SK-N-SH treated with all-trans-retinoic acid at 6 μM for 48 hours (cell line): ENCODE measurements around the gene DTL.
A peak's percentile ranks its signal among the peaks of the same experiment; 100 is the strongest.

Source experiments
- ATAC-seq: fragments of 200-7000 bp; cut with Tn5 transposase; 3 replicates; pipeline ENCODE4 v1.9.1; 2020; ENCODE audit warnings: mild to moderate bottlenecking, moderate library complexity
- ARNTL ChIP-seq: fragments of 450-650 bp; formaldehyde crosslinking; IDR thresholded peaks from 2 replicates; pipeline ENCODE4 v1.5.0; 2020; ENCODE audit warnings: low read depth, mild to moderate bottlenecking, moderate library complexity, borderline replicate concordance
- BACH2 ChIP-seq: fragments of 250-450 bp; sonication (Bioruptor Pico); IDR thresholded peaks from 2 replicates; pipeline ENCODE4 v1.9.0; 2021; ENCODE audit warnings: mild to moderate bottlenecking, borderline replicate concordance
- CSDC2 ChIP-seq: fragments of 250-450 bp; sonication (Bioruptor Pico); IDR thresholded peaks from 2 replicates; pipeline ENCODE4 v1.5.0; 2020; ENCODE audit warnings: mild to moderate bottlenecking, moderate library complexity
- CSRNP3 ChIP-seq: fragments of 250-450 bp; sonication (Bioruptor Pico); IDR thresholded peaks from 2 replicates; pipeline ENCODE4 v1.5.1; 2021; ENCODE audit warnings: mild to moderate bottlenecking, moderate library complexity
- ESRRG ChIP-seq: fragments of 250-450 bp; sonication (Bioruptor Pico); IDR thresholded peaks from 2 replicates; pipeline ENCODE4 v1.6.1; 2021; ENCODE audit warnings: mild to moderate bottlenecking
- GLIS3 ChIP-seq: fragments of 250-450 bp; sonication (Bioruptor Pico); IDR thresholded peaks from 2 replicates; pipeline ENCODE4 v1.5.0; 2020; ENCODE audit warnings: mild to moderate bottlenecking, moderate library complexity
- OSR1 ChIP-seq: fragments of 250-450 bp; sonication (Bioruptor Pico); IDR thresholded peaks from 2 replicates; pipeline ENCODE4 v1.8.0; 2022; ENCODE audit warnings: moderate library complexity, mild to moderate bottlenecking, inconsistent platforms
- POU6F1 ChIP-seq: fragments of 250-450 bp; sonication (Bioruptor Pico); IDR thresholded peaks from 2 replicates; pipeline ENCODE4 v1.8.0; 2021; ENCODE audit warnings: low read depth, mild to moderate bottlenecking, moderate library complexity, borderline replicate concordance
- PPARA ChIP-seq: fragments of 250-450 bp; sonication (Bioruptor Pico); IDR thresholded peaks from 2 replicates; pipeline ENCODE4 v1.5.0; 2020; ENCODE audit warnings: mild to moderate bottlenecking, borderline replicate concordance
- RARB ChIP-seq: fragments of 250-450 bp; sonication (Bioruptor Pico); IDR thresholded peaks from 2 replicates; pipeline ENCODE4 v1.8.0; 2021; ENCODE audit warnings: mild to moderate bottlenecking, moderate library complexity
- TCF4 ChIP-seq: fragments of 250-450 bp; sonication (Bioruptor Pico); IDR thresholded peaks from 2 replicates; pipeline ENCODE4 v1.8.0; 2021; ENCODE audit warnings: mild to moderate bottlenecking, moderate library complexity, borderline replicate concordance
- TOX ChIP-seq: fragments of 250-450 bp; sonication (Bioruptor Pico); IDR thresholded peaks from 2 replicates; pipeline ENCODE4 v1.8.0; 2021; ENCODE audit warnings: mild to moderate bottlenecking, moderate library complexity, borderline replicate concordance
- TSHZ2 ChIP-seq: fragments of 250-450 bp; sonication (Bioruptor Pico); IDR thresholded peaks from 2 replicates; pipeline ENCODE4 v1.5.0; 2020; ENCODE audit warnings: mild to moderate bottlenecking, moderate library complexity
- ZC3H10 ChIP-seq: fragments of 250-450 bp; sonication (Bioruptor Pico); IDR thresholded peaks from 2 replicates; pipeline ENCODE4 v1.5.1; 2021; ENCODE audit warnings: mild to moderate bottlenecking, moderate library complexity
- ZFP3 ChIP-seq: fragments of 250-450 bp; sonication (Bioruptor Pico); IDR thresholded peaks from 2 replicates; pipeline ENCODE4 v1.5.0; 2020; ENCODE audit warnings: mild to moderate bottlenecking, moderate library complexity
- ZFP30 ChIP-seq: fragments of 450-650 bp; formaldehyde crosslinking; IDR thresholded peaks from 2 replicates; pipeline ENCODE4 v1.5.0; 2022; ENCODE audit warnings: mild to moderate bottlenecking, moderate library complexity
- ZNF565 ChIP-seq: fragments of 450-650 bp; formaldehyde crosslinking; conservative IDR thresholded peaks from 2 replicates; pipeline ENCODE4 v1.5.0; 2020; ENCODE audit warnings: low read depth, mild to moderate bottlenecking, moderate library complexity
- ZNF8 ChIP-seq: fragments of 450-650 bp; formaldehyde crosslinking; IDR thresholded peaks from 2 replicates; pipeline ENCODE4 v1.5.0; 2020; ENCODE audit warnings: mild to moderate bottlenecking, moderate library complexity
- TF ChIP-seq, protein P1 (sequence below): fragments of 250-450 bp; sonication (Bioruptor Pico); IDR thresholded peaks from 2 replicates; pipeline ENCODE4 v1.8.0; 2020; ENCODE audit warnings: mild to moderate bottlenecking, moderate library complexity, borderline replicate concordance
- TF ChIP-seq, protein P2 (sequence below): fragments of 250-450 bp; sonication (Bioruptor Pico); IDR thresholded peaks from 2 replicates; pipeline ENCODE4 v1.5.1; 2020; ENCODE audit warnings: low read depth, mild to moderate bottlenecking, moderate library complexity

DTL gene

GRCh38 chr1:212060632-212061472 lies 25.3 kb downstream of the DTL start:
- peak; percentile 49 for ATAC-seq
- TF ChIP-seq CSRNP3 (CRISPR knock-in tag): no peak
- 0 out of 2 replicates have a peak, but pooled peaks have one; percentile 20 for TF ChIP-seq ZC3H10 (CRISPR knock-in tag)

- ATAC-seq: peak; percentile 89
- no peak for TF ChIP-seq ZNF565 (CRISPR knock-in tag)
- no peak for TF ChIP-seq TCF4
- TF ChIP-seq, protein P1, sequence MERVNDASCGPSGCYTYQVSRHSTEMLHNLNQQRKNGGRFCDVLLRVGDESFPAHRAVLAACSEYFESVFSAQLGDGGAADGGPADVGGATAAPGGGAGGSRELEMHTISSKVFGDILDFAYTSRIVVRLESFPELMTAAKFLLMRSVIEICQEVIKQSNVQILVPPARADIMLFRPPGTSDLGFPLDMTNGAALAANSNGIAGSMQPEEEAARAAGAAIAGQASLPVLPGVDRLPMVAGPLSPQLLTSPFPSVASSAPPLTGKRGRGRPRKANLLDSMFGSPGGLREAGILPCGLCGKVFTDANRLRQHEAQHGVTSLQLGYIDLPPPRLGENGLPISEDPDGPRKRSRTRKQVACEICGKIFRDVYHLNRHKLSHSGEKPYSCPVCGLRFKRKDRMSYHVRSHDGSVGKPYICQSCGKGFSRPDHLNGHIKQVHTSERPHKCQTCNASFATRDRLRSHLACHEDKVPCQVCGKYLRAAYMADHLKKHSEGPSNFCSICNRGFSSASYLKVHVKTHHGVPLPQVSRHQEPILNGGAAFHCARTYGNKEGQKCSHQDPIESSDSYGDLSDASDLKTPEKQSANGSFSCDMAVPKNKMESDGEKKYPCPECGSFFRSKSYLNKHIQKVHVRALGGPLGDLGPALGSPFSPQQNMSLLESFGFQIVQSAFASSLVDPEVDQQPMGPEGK (CRISPR knock-in tag): no peak
- no peak for TF ChIP-seq CSDC2 (CRISPR knock-in tag)
- TF ChIP-seq ZNF8 (CRISPR knock-in tag): no peak
- TF ChIP-seq GLIS3: no peak
- no peak for TF ChIP-seq POU6F1 (CRISPR knock-in tag)
- no peak for TF ChIP-seq RARB (CRISPR knock-in tag)
- TF ChIP-seq ESRRG (CRISPR knock-in tag): no peak
- no peak for TF ChIP-seq TOX
- TF ChIP-seq ZFP30: no peak
- TF ChIP-seq PPARA (CRISPR knock-in tag): no peak
- TF ChIP-seq CSRNP3 (CRISPR knock-in tag): no peak
- TF ChIP-seq BACH2 (CRISPR knock-in tag): no peak
- no peak for TF ChIP-seq OSR1 (CRISPR knock-in tag)
- TF ChIP-seq, all 23 proteins: peak for 0
Observed at GRCh38 chr1:212062832-212063438, 27.4 kb downstream of the DTL start.

DNA sequence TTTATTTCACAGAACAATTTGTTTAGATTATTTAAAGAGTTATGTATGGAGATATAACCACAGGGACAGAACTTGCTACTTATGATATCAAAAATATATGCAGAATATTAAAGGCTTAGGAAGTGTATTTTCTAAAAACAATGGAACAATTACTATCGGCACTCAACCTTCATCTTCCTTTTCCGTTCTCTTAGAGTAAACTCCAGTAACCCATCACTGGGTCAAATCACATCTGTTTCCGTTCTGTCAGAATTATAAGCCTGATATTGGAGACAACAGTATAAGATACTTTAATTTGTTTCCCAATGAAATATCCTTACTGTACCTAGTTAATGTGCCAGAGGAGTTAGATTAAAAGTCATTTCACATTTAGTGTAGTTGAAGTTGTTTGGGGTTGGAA lies 32.2 kb downstream of the DTL start:
- no peak for TF ChIP-seq TCF4
- ATAC-seq: no peak

DNA sequence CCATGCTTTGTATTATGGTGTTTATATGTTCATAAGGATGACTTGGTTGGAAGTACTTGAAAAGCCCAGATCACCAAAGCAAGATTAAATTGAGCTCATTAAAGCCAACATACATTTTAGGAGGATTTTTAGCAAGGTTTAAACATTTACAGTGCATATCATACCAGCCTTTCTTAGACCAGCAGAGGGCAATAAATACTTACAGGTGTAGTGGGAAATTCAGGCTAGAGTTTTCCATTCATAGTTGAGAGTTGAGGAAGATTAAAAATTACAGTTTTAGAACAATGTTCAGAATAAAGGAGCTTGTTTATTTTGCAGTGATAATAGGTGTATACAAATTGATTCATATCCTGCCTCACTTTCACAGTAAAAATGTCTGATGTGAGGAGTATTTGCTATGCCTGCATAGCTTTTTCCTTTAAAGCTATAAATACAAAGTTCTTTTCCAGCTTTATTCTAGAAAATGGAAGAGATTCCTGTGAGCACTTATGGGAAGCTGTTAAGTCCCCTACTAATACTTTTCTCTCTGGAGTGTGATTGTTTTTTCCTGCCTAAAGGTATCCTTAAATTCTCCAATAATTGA lies 35.3 kb downstream of the DTL start:
- peak; percentile 97 for ATAC-seq
- TF ChIP-seq BACH2 (CRISPR knock-in tag): no peak
- TF ChIP-seq CSDC2 (CRISPR knock-in tag): no peak
- TF ChIP-seq TOX: 0 out of 2 replicates have a peak, but pooled peaks have one; percentile 31

- ATAC-seq: no peak
Observed at GRCh38 chr1:212072047-212072446, 36.5 kb downstream of the DTL start.

More at GRCh38 chr1:212072047-212072446, 36.5 kb downstream of the DTL start:
- TF ChIP-seq, protein P2, sequence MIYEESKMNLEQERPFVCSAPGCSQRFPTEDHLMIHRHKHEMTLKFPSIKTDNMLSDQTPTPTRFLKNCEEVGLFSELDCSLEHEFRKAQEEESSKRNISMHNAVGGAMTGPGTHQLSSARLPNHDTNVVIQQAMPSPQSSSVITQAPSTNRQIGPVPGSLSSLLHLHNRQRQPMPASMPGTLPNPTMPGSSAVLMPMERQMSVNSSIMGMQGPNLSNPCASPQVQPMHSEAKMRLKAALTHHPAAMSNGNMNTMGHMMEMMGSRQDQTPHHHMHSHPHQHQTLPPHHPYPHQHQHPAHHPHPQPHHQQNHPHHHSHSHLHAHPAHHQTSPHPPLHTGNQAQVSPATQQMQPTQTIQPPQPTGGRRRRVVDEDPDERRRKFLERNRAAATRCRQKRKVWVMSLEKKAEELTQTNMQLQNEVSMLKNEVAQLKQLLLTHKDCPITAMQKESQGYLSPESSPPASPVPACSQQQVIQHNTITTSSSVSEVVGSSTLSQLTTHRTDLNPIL (CRISPR knock-in tag): no peak
- TF ChIP-seq ARNTL (CRISPR knock-in tag) (no peak), ZNF565 (CRISPR knock-in tag) (no peak), TSHZ2 (no peak), BACH2 (CRISPR knock-in tag) (no peak), ZFP3 (CRISPR knock-in tag) (no peak), ZNF8 (CRISPR knock-in tag) (no peak), CSDC2 (CRISPR knock-in tag) (no peak), TCF4 (no peak), GLIS3 (no peak)
- TF ChIP-seq, all 23 proteins: peak for 0
